Stimulated activated CD8-positive, alpha-beta memory T cell treated with anti-CD3 and anti-CD28 coated beads, Interleukin-4, amount 100 ng/mL, for 48 hours (primary cell): Measurements from ENCODE around the gene GRPR.

Experiments used
- DNase-seq: peaks from one replicate; pipeline ENCODE4 v3.0.0-alpha.2; 2020

Gene GRPR

DNA sequence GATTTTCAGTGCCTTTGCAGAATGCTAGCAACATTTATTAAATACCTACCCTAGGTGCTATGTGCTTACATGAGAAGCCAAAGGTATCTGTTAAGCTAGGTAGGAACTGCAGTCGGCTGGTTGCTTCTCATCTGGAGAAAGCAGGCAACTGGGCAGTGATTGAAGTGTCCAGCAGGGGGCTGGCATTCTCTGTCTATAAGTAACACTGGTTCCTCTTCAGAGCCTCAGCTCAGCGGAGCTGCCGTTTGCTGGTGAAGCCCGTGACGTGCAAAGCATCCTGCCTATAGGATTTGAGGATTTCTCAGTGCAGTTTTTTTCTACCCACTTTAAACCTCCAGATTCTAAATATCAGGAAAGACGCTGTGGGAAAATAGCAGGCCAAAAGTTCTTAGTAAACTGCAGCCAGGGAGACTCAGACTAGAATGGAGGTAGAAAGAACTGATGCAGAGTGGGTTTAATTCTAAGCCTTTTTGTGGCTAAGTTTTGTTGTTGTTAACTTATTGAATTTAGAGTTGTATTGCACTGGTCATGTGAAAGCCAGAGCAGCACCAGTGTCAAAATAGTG lies at the start of gene GRPR:
Gene GRPR (plus strand): TSS at position 344 of the 565 bp plus-strand sequence. CDS start 389 bp downstream, outside the sequence.
- DNase-seq = peak; percentile 68

GRCh38 chrX:16075087-16075486 lies 48.3 kb upstream of the GRPR start:
- no peak for DNase-seq

- DNase-seq = no peak
Observed at GRCh38 chrX:16076834-16077233, 46.5 kb upstream of the GRPR start.

DNA sequence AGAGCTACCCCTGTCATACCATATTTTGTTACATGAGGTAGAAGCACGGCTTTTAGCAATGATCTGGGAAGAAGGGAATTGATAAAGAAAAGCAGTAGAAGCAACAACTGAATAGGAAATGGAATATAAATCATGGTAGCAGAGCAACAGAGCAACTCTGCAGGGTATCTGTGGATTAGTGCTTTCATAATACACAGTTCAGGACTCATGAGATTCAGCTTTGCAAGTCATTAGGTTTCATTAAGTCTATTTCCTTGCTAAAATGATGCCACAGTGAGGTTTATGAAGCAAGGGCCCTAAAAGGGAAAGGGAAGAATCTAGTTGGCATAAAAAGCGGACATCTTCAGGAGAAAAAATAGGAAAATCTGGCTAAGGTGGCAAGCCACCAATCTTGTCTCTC lies 45.6 kb upstream of the GRPR start:
- DNase-seq = no peak

DNA sequence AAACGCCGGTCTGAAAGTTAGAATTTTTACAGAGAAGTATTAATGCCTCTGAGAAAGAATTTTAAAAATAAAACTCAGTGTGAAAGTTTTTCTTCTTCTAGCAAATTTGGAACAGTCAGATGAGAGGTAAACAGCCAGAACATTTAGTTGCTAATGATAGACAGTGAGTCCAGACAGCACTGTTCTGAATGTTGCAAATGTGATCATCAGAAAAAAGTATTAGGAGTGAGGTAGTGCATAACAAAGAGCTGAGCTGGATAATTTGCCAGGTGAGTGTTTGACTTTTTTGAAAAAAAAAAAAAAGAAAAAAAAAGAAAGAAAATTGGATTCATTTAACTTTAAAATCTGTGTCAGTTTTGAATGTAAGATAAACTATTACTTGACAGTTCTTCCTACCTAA lies 42.0 kb upstream of the GRPR start:
- DNase-seq = no peak

DNA sequence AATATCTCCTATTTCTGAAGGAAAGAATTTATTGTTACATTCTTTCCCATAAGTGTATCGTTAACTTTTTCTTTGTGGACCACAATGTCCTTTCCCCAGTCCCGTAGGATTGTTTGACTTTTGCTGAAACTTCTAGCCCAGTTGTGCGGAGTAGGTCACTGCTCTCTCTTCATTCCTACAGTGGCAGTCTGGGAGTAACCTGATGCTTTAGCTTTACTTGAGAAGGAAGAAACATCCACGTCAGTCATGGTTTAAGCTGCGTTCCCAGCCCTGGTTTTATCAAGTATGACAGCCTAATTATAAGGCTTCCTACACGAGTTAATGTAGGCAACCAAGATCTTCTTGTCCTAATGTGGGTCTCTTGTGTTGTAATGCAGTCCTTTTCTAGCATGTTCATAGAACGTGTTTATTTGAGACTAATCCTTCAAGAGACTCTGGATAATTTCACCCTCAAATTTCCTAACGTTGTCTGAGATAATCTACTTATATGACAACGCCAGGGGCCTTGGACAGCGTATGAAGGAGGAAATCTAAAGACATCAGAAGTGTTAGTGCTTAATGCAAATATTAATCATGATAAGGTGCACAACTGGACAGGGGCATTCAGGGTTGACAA lies 40.8 kb upstream of the GRPR start:
- DNase-seq = no peak

DNA sequence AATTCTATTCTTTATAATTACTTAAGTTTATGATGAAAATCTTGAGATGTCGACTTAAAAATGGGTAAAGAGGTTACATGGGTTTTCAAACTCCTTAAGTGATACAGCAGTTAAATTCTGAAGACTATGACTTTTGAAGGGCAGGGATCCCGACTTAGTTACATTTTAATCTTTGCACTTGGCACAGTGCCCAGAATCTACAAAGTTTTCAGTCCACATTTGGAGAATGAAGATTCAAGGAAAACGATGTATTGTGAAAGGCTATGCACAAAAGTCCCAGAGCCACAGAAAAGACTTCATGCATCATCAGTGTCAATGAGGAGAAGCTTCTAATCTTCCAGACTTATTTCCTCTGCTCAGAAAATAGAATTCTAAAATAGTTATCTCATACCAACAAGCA lies 36.3 kb upstream of the GRPR start:
- no peak for DNase-seq

- DNase-seq = no peak
Observed at GRCh38 chrX:16089086-16089485, 34.3 kb upstream of the GRPR start.

GRCh38 chrX:16096141-16096540 lies 27.2 kb upstream of the GRPR start:
- DNase-seq = no peak

DNA sequence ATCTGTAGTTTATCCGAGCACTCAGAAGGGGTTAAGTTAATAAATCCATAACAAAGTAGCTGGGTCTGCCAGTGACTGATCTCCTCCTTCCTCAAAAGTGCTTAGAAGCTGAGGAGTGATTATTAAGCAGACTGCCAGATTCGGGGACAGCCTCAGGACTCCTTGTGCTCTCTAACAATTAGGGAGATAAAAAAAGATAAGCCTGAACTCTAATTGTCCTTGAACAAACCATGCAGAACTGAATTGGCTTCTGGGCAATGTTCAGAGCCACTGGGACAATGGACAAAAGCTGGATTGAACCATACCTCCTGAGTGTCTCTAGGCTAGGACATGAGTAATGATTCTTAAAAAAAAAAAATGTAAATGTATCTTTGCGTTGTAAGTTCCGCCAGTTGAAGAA lies 22.7 kb upstream of the GRPR start:
- DNase-seq = no peak

GRCh38 chrX:16101581-16101980 lies 21.8 kb upstream of the GRPR start:
- no peak for DNase-seq

DNA sequence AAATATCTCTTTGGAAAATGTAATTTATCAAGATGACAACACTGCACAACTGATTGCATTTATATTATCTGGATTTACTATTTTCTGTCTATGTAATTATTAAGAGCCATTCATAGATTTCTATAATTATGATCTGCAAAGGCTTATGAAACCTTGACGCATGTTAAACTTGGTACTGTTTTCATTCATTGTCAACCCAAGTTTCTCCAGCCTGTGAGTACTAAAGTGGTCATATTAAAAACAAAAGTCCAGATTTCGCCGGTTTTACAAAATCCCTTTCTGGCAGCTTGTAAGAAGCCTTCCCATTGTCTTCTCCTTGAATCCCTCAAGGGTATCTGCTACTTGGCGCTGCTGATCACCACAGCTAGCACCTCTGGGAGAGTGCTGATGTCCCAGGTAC lies 19.7 kb upstream of the GRPR start:
- no peak for DNase-seq

- DNase-seq = no peak
Observed at GRCh38 chrX:16112428-16112827, 10.9 kb upstream of the GRPR start.

- DNase-seq = no peak
Observed at GRCh38 chrX:16113978-16114565, 9.3 kb upstream of the GRPR start.

GRCh38 chrX:16114611-16115010 lies 8.8 kb upstream of the GRPR start:
- DNase-seq = no peak

DNA sequence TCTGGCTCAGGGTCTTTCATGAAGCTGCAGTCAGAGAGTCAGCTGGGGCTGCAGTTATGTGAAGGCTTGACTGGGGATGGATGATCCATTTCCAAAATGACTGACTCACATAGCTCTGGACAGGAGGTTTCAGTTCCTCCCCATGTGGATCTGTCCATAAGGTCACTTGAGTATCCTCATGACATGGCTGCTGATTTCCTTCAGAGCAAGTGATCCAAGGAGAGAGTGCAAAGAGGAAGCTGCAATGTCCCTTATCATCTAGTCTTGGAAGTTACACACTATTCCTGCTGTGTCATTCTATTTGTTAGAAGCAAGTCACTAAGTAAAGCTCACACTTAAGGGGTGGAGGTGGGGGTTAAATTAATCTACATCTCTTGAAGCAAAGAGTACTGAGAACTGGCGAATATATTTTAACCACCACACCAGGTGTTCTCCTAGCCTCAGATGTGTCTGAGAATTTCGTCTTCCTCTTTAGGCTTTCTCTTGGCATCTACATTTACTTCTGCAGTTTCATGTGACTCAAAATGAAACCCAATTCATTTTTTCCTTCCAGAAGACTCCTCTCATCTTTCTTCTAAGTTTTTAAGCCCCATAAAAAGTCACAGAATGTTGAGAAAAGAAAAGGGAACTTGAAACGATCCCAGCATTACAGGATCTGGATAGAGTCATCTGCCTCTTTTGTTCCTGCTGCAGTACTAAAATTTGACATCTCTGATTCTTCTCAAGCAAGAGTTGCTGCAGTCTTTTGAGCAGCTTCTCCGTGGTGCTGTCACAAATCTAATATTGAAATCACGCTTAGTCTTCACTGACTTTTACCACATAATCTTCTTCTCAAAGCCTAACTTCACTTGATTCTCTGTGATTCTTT lies 3.8 kb upstream of the GRPR start:
- DNase-seq = no peak

DNA sequence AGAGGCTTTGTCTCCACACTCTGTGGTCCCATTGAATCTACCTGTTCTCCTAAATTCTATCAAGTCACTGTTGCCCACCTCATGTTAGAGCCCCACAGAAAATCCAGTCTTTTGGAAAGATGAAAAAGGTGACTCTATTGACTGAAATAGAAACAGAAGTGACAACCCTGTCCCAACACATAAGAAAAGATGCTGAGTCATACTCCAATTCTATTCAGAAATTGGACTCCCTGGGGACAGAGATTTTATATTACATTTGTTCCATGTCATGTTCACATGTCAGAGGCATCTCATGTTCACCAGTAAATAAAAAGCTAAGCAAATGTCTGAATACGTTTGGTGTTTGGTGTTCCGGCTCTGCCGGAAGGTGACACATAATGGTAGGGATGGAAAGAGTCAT lies 2.9 kb upstream of the GRPR start:
- no peak for DNase-seq

- no peak for DNase-seq
Observed at GRCh38 chrX:16124201-16124600, 836 bp downstream of the GRPR start.

DNA sequence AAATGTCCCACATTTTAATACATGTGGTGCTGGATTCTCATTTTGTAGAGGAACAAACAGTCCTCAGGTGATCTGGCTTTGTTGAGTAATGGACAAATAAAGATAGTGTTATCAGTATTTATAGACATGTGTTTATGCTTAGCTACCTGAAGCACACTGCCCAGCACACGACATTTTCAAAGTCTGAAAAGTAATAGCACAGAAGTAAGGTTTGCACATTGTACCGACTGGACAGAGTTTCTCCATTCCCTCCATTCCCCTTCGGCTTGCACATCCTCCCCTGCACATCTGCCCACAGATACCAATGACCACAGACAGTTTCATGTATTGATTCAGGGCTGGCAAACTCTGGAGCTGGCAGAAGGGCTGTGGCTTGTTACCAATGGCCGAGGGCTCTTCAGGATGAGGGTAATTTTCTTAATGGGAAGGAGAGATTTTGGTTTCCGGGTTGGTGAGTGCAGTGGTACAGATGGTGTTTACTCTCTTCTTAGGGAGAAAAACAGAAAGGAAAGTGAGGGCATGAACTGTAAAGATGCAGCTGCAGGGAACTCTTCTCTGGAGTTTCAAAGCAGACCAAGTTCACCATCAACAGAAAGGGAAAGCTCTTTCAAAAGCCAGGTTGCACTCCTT lies 2.3 kb downstream of the GRPR start:
- DNase-seq = no peak

- no peak for DNase-seq
Observed at GRCh38 chrX:16130707-16131106, 7.3 kb downstream of the GRPR start.

DNA sequence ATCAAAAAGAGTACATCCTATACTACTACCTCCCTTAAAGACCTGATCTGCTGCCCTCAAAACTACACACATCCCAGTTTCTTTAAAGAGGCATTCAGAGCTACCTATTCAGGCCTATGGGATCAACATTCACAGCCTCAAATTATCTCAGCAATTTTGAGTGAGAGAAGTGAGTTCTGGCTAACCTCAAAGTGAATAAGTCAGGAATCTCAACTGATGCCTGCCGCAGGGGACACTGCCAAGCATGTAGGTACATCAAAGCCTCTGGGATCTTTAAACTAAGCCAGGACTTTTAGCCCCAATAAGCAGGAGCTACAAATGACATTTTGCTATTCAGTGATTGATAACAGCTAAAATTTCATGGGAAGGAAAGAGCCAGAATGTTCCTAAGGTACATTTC lies 11.6 kb downstream of the GRPR start:
- DNase-seq = no peak

GRCh38 chrX:16136080-16136479 lies 12.7 kb downstream of the GRPR start:
- DNase-seq = no peak

DNA sequence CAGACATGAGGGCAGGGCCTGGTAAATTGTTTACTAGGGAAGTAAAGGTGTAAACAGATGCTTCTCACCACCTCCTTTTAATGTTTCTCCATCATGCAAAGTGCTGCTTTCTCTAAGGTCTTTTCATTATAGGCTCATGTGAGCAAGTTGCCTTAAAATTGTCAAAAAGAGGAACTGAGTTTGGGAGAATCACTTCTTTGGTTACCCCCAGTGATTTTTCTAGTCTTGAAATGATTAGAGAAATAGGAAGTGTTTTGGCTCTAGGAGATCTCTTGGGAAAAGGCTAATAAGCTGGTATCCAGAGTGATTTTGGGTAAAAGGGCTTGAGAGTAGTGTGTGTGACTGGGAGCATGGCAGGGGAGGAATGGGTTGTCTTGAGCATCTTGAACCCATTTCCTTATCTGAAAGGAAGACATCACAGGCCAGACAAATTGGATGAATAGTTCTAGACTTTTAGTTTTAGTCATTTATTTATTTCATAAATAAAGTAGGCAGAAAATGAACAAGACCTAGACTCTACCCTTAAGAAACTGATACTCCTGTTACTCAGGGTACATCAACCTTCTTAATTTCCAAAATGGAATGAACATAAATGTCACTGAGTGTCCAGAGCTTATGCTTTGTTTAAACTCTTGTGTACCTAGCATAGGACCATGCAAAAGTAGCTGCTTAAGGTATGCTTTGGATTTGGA lies 14.2 kb downstream of the GRPR start:
- no peak for DNase-seq
